Ishikawa (cell line): ENCODE results near the gene RAB3C.

Experiments
- CEBPB ChIP-seq: IDR thresholded peaks from 2 replicates; pipeline ENCODE4 v1.6.1; 2012
- CREB1 ChIP-seq: IDR thresholded peaks from 2 replicates; pipeline ENCODE4 v1.6.1; 2012; ENCODE audit warnings: low read depth
- EGR1 ChIP-seq: IDR thresholded peaks from 2 replicates; pipeline ENCODE4 v1.6.1; 2012
- EP300 ChIP-seq: IDR thresholded peaks from 2 replicates; pipeline ENCODE4 v1.6.1; 2012; ENCODE audit warnings: borderline replicate concordance
- FOXM1 ChIP-seq: IDR thresholded peaks from 2 replicates; pipeline ENCODE4 v1.6.1; 2012; ENCODE audit warnings: low read depth, borderline replicate concordance
- NFIC ChIP-seq: IDR thresholded peaks from 2 replicates; pipeline ENCODE4 v1.6.1; 2012
- RAD21 ChIP-seq: IDR thresholded peaks from 2 replicates; pipeline ENCODE4 v1.6.1; 2012; ENCODE audit warnings: low read depth
- REST ChIP-seq: IDR thresholded peaks from 2 replicates; pipeline ENCODE4 v1.6.1; 2012; ENCODE audit warnings: low read depth, mild to moderate bottlenecking
- TAF1 ChIP-seq: IDR thresholded peaks from 2 replicates; pipeline ENCODE4 v1.6.1; 2012; ENCODE audit warnings: low read depth, mild to moderate bottlenecking
- TCF12 ChIP-seq: IDR thresholded peaks from 2 replicates; pipeline ENCODE4 v1.6.1; 2012; ENCODE audit warnings: low read depth
- TEAD4 ChIP-seq: IDR thresholded peaks from 2 replicates; pipeline ENCODE4 v1.6.1; 2012
- USF1 ChIP-seq: IDR thresholded peaks from 2 replicates; pipeline ENCODE4 v1.6.1; 2012
- YY1 ChIP-seq: IDR thresholded peaks from 2 replicates; pipeline ENCODE4 v1.6.1; 2012; ENCODE audit warnings: low read depth
- ZBTB7A ChIP-seq: IDR thresholded peaks from 2 replicates; pipeline ENCODE4 v1.6.1; 2012; ENCODE audit warnings: low read depth
- TF ChIP-seq, protein P1 (sequence below): IDR thresholded peaks from 2 replicates; pipeline ENCODE4 v1.6.1; 2012

The RAB3C gene

GRCh38 chr5:58681943-58682342 lies 99.1 kb downstream of the RAB3C start:
- no peak for TF ChIP-seq TAF1
- no peak for TF ChIP-seq CREB1
- TF ChIP-seq, protein P1, sequence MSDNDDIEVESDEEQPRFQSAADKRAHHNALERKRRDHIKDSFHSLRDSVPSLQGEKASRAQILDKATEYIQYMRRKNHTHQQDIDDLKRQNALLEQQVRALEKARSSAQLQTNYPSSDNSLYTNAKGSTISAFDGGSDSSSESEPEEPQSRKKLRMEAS, result no peak
- TF ChIP-seq RAD21, result no peak
- TF ChIP-seq EP300, result no peak
- TF ChIP-seq YY1, result no peak
- no peak for TF ChIP-seq USF1

DNA sequence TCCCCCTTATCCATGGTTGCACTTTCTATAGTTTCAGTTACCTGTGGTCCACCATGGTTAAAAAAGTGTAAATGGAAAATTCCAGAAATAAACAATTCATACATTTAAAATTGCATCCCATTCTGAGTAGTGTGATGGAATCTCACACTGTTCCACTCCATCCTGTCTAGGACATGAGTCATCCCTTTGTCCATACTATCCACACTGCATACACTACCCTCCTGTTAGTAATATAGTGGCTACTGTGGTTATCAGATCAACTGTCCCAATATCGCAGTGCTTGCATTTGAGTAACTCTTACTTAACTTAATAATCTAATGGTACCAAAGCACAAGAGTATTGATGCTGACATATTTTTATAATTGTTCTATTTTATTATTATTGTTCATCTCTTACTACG lies 100.7 kb downstream of the RAB3C start:
- no peak for TF ChIP-seq YY1
- no peak for TF ChIP-seq EP300
- TF ChIP-seq NFIC, result no peak
- TF ChIP-seq ZBTB7A, result no peak
- no peak for TF ChIP-seq TCF12

DNA sequence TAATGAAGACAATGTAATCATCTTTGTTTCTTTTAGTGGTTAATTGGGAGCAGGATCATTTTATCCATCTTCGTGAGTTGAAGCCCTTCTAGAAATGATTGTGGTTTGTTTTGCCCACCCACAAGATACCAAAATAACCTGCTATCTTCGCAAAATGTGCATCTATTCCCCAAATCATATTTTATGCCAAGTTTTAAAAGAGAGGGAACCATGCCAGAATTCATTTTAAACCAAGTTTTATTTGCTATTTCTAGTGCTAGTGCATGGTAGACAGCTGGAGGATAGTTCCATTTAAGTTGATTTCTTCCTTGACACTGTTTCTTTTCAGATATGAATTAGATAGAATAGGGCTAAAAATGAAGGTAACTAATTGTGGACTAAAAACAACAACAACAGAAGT lies 104.2 kb downstream of the RAB3C start:
- no peak for TF ChIP-seq TAF1

- TF ChIP-seq EGR1 (no peak), CREB1 (no peak), YY1 (no peak), NFIC (no peak), REST (no peak), CEBPB (no peak)
These were observed 104.7 kb downstream of the RAB3C start for GRCh38 chr5:58687595-58687994.

GRCh38 chr5:58699762-58700118 lies 116.9 kb downstream of the RAB3C start:
- no peak for TF ChIP-seq REST
- TF ChIP-seq NFIC, result no peak
- TF ChIP-seq CREB1, result no peak
- TF ChIP-seq CEBPB, result no peak
- no peak for TF ChIP-seq YY1
- TF ChIP-seq TAF1, result no peak
- TF ChIP-seq TEAD4, result no peak
- TF ChIP-seq EGR1, result no peak
- TF ChIP-seq FOXM1, result no peak
- TF ChIP-seq ZBTB7A, result no peak
- TF ChIP-seq RAD21, result no peak
- no peak for TF ChIP-seq EP300
- TF ChIP-seq, protein P1, result no peak
- no peak for TF ChIP-seq TCF12
- no peak for TF ChIP-seq USF1

DNA sequence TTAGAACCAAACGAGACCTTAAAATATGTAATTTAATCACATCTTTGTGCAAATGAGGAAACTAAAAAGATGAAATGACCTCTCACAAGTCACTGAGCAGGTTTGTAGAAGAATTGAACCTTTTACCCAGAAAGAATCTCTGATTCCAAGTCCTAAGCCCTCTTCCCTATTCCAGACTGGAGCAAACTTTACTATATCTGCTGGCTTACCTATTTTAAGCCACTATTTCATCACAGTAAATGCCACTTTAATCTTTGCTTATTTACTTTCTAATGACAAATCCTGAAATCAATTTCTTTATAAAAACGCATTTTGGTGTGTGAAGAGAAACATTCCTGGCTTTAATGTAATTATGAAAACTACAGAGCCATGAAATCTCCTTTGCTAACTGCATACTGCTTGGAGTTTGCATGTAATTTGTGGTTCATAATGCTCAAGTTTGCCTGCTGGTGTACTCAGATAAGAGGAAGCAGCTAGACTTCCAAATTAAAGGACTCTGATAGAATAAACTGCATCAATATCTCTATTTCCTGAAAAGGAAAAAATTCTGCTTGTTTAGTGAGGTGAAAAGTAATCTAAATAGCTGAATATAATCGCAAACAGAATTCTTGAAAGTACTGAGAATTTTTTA lies 121.2 kb downstream of the RAB3C start:
- TF ChIP-seq FOXM1 (no peak), TEAD4 (no peak), USF1 (no peak), TCF12 (no peak), YY1 (no peak)

DNA sequence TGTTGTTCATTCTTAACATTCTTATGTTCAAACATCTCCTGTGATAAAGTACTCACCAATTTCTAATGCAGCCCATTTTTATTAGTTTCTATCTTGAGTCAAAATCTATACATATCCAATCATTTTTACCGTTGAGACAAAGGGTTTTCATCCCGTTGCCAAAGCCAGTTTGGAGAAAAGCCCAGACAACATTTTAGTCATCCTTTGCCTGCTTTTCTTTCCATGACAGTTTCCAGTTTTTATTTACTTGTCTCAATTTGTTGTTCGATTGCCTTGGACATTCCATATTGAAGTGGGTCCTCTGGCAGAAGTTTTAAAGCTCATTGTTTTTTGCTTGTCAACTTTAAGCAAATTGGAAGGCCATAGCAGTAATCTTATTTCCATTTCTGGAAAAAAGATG lies 123.9 kb downstream of the RAB3C start:
- TF ChIP-seq ZBTB7A (no peak), CEBPB (no peak), RAD21 (no peak), EGR1 (no peak)
